OCI-LY1 (cell line): ENCODE results near the gene ZNF610.

Experiments used
- H2AFZ ChIP-seq: fragments of 200-600 bp; sonication (generic), shearing (Covaris generic); 2 replicates; pipeline ENCODE4 v1.6.0; 2014; ENCODE audit warnings: antibody characterized with exemption, mild to moderate bottlenecking, low read length
- H3F3A ChIP-seq: fragments of 200-600 bp; sonication (generic), shearing (Covaris generic); 2 replicates; pipeline ENCODE4 v1.6.0; 2014; ENCODE audit warnings: mild to moderate bottlenecking, antibody characterized with exemption, low read length, moderate library complexity; ENCODE audit not compliant: insufficient read depth
- H3K27ac ChIP-seq: fragments of 200-600 bp; sonication (generic); 2 replicates; pipeline ENCODE4 v1.5.1; 2014; ENCODE audit warnings: low read length, mixed run types, mild to moderate bottlenecking, low read depth; ENCODE audit not compliant: poor library complexity, severe bottlenecking
- H3K27me3 ChIP-seq: fragments of 200-600 bp; sonication (generic); 2 replicates; pipeline ENCODE4 v1.6.0; 2014; ENCODE audit warnings: antibody characterized with exemption, mild to moderate bottlenecking, low read length, moderate library complexity; ENCODE audit not compliant: insufficient read depth
- H3K36me3 ChIP-seq: fragments of 200-600 bp; sonication (generic); 2 replicates; pipeline ENCODE4 v1.6.1; 2014; ENCODE audit warnings: mild to moderate bottlenecking, antibody characterized with exemption, low read length, moderate library complexity, mixed read lengths; ENCODE audit not compliant: insufficient read depth
- H3K4me1 ChIP-seq: fragments of 200-600 bp; sonication (generic); 2 replicates; pipeline ENCODE4 v1.5.1; 2014; ENCODE audit warnings: mild to moderate bottlenecking, low read length, moderate library complexity; ENCODE audit not compliant: insufficient read depth, severe bottlenecking
- H3K4me2 ChIP-seq: fragments of 200-600 bp; sonication (generic), shearing (Covaris generic); 2 replicates; pipeline ENCODE4 v1.6.1; 2014; ENCODE audit warnings: low read length
- H3K4me3 ChIP-seq: fragments of 200-600 bp; sonication (generic); 2 replicates; pipeline ENCODE4 v1.5.1; 2014; ENCODE audit warnings: low read length, low read depth, mild to moderate bottlenecking, mixed read lengths; ENCODE audit not compliant: poor library complexity, severe bottlenecking
- H3K79me2 ChIP-seq: fragments of 200-600 bp; shearing (Covaris generic); 2 replicates; pipeline ENCODE4 v1.6.1; 2016; ENCODE audit warnings: mixed run types, low read length, mixed read lengths; ENCODE audit not compliant: insufficient read depth
- H3K9ac ChIP-seq: fragments of 200-600 bp; sonication (generic), shearing (Covaris generic); 2 replicates; pipeline ENCODE4 v1.6.1; 2014; ENCODE audit warnings: mild to moderate bottlenecking, low read length, mixed read lengths
- H3K9me2 ChIP-seq: fragments of 200-600 bp; sonication (generic), shearing (Covaris generic); 2 replicates; pipeline ENCODE4 v1.6.1; 2014; ENCODE audit warnings: low read depth, mild to moderate bottlenecking, low read length, mixed read lengths
- H3K9me3 ChIP-seq: fragments of 200-600 bp; shearing (Covaris generic); 2 replicates; pipeline ENCODE4 v1.6.1; 2014; ENCODE audit warnings: low read length, mixed read lengths
- H4K20me1 ChIP-seq: fragments of 200-600 bp; sonication (generic), shearing (Covaris generic); 2 replicates; pipeline ENCODE4 v1.6.0; 2016; ENCODE audit warnings: mild to moderate bottlenecking, low read length; ENCODE audit not compliant: insufficient read depth
- EZH2 ChIP-seq: fragments of 200-600 bp; sonication (generic), shearing (Covaris generic); IDR thresholded peaks from 2 replicates; pipeline ENCODE4 v1.8.0; 2017; ENCODE audit warnings: borderline replicate concordance, mixed run types, mild to moderate bottlenecking, antibody characterized with exemption, low read length, moderate library complexity, mixed read lengths
- TF ChIP-seq, protein P1 (sequence below): fragments of 200-600 bp; sonication (generic), shearing (Covaris generic); IDR thresholded peaks from 2 replicates; pipeline ENCODE4 v1.5.1; 2017; ENCODE audit warnings: mild to moderate bottlenecking, antibody characterized with exemption, low read length, moderate library complexity, mixed read lengths

ZNF610 gene

DNA sequence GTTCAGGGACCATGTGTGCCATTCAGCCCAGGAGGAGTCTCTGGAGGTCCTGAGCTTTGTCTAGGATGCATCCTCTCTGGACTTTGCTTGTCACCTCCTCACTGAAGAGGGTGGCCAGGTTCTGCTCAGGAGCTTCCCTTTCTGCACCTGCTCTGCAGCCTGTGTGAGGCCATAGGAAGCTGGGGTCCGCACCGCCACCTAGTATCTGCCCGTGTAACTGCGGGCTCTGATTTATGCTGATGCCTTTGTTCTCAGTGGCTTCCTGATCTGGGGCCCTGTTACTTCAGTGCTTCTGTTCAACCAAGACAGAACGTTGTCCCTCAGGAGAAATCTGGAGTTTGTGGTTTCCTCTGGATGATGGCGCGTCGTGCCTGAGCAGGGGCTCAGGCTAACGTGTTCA lies 15.5 kb downstream of the ZNF610 start:
- no peak for TF ChIP-seq EZH2
- TF ChIP-seq, protein P1, sequence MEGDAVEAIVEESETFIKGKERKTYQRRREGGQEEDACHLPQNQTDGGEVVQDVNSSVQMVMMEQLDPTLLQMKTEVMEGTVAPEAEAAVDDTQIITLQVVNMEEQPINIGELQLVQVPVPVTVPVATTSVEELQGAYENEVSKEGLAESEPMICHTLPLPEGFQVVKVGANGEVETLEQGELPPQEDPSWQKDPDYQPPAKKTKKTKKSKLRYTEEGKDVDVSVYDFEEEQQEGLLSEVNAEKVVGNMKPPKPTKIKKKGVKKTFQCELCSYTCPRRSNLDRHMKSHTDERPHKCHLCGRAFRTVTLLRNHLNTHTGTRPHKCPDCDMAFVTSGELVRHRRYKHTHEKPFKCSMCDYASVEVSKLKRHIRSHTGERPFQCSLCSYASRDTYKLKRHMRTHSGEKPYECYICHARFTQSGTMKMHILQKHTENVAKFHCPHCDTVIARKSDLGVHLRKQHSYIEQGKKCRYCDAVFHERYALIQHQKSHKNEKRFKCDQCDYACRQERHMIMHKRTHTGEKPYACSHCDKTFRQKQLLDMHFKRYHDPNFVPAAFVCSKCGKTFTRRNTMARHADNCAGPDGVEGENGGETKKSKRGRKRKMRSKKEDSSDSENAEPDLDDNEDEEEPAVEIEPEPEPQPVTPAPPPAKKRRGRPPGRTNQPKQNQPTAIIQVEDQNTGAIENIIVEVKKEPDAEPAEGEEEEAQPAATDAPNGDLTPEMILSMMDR, result peak; percentile 47; the same call in 1 of the 2 replicates
- Histone ChIP-seq H3K27ac (no peak overlapping the region), H3K9me3 (no peaks in the 10 kb centered on the region), H3F3A (no peaks in the 10 kb centered on the region), H3K9me2 (no peaks in the 10 kb centered on the region), H3K36me3 (no peaks in the 10 kb centered on the region), H3K4me2 (no peak overlapping the region), H3K4me3 (no peak overlapping the region), H3K27me3 (no peaks in the 10 kb centered on the region), H3K4me1 (no peaks in the 10 kb centered on the region), H3K9ac (no peak overlapping the region), H3K79me2 (no peaks in the 10 kb centered on the region), H2AFZ (no peak overlapping the region), H4K20me1 (no peaks in the 10 kb centered on the region)

DNA sequence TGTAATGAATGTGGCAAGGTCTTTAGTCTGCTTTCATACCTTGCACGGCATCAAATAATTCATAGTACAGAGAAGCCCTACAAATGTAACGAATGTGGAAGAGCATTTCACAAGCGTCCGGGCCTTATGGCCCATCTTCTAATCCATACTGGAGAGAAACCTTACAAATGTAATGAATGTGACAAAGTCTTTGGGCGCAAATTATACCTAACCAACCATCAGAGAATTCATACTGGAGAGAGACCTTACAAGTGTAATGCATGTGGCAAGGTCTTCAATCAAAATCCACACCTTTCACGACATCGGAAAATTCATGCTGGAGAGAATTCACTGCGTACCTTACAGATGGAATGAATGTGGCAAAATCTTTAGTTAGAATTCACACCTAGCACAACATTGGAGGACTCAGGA lies 30.4 kb downstream of the ZNF610 start:
- Histone ChIP-seq H3K79me2 (no peaks in the 10 kb centered on the region), H3K27me3 (no peaks in the 10 kb centered on the region), H3K9ac (no peak overlapping the region), H3F3A (no peaks in the 10 kb centered on the region), H3K4me1 (no peaks in the 10 kb centered on the region), H3K9me2 (no peaks in the 10 kb centered on the region), H4K20me1 (no peaks in the 10 kb centered on the region), H3K27ac (no peak overlapping the region), H3K4me2 (no peak overlapping the region), H3K36me3 (no peaks in the 10 kb centered on the region), H3K4me3 (no peak overlapping the region), H2AFZ (no peak overlapping the region), H3K9me3 (peaks cover 17% of the 10 kb centered on the region)
- TF ChIP-seq, protein P1, result no peak
- no peak for TF ChIP-seq EZH2

DNA sequence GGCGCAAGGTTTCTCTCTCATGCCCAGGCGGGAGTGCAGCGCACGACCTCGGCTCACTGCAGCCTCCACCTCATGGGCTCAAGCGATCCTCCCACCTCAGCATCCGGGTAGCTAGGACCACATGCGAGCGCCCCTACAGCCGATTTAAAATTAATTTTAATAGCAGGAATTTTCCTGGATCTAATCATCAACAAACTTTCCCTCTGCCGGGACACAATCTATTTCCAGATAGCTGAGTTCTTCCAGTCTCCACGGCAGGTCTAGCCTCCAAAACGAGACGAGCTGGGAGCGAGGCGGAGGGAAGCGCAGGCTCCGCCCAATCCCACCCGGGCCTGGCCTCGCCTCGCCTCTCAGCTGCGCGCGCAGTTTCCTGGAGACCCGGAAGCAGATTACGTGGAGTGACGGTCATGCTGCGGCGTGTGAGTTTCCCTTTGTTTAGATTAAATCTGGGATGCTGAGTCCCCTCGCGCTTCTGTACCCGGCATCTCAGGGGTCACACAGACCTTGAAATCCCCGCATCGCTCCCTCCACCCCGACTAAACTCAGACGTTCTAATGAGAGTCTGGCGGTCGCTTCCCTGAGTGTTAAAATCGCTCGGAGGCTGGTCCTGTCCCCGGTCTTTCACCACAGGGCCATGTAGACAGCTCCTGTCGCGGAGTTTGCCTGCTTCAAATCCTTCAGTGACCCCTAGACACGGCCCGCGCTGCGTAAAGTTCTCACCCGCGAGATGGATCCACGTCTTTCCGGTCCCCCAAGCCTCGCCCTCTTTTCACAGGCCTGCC lies 33.7 kb downstream of the ZNF610 start, which contains the start of gene ZNF880:
TSS of gene ZNF880 (plus strand) at position 365 of the 782 bp plus-strand sequence. CDS start at position 408, 43 bp downstream.
- Histone ChIP-seq H4K20me1 (no peaks in the 10 kb centered on the region), H3K4me1 (no peaks in the 10 kb centered on the region), H3K4me3 (no peak within 1 kb of the TSS), H3K36me3 (no peaks in the 10 kb centered on the region), H3K4me2 (no peak within 1 kb of the TSS), H2AFZ (no peak within 1 kb of the TSS), H3K27me3 (no peaks in the 10 kb centered on the region), H3F3A (no peaks in the 10 kb centered on the region), H3K9ac (no peak within 1 kb of the TSS), H3K9me2 (no peaks in the 10 kb centered on the region), H3K9me3 (peaks cover 17% of the 10 kb centered on the region), H3K27ac (no peak within 1 kb of the TSS), H3K79me2 (no peaks in the 10 kb centered on the region)
- TF ChIP-seq, protein P1, result no peak
- TF ChIP-seq EZH2, result no peak
